Measurements from ENCODE around the gene WNT3A. TPM values are rescaled to one million over a fixed set of nuclear protein-coding genes. Genes with fewer than 3 reads are reported as not detected.

Gene WNT3A
- total RNA-seq, 2 experiments from 2014 or later = 0.08 to 0.14 TPM

- H3K4me3 ChIP-seq (ENCODE audit: low read length) = no peak overlapping the region
- no peak for ATAC-seq (ENCODE audit: poor library complexity)
- H3K27ac Mint-ChIP-seq = peak overlapping the region; percentile 4
- no peak overlapping the region for H3K27ac ChIP-seq (ENCODE audit: low read depth in 1 of 2, low read length in 2 of 2)
- no peaks in the 10 kb centered on the region for H3K36me3 ChIP-seq (ENCODE audit: insufficient read depth, low read length)
- H3K9me3 ChIP-seq (ENCODE audit: control insufficient read depth in 1 of 2, insufficient read depth in 1 of 2, low read length in 2 of 2) = peaks cover 4 to 50% of the 10 kb centered on the region in 2 experiments
- peaks cover 54% of the 10 kb centered on the region for H3K27me3 Mint-ChIP-seq
- peaks cover 41 to 50% of the 10 kb centered on the region in 2 experiments for H3K27me3 ChIP-seq (ENCODE audit: control insufficient read depth in 1 of 2, insufficient read depth in 2 of 2, low read length in 2 of 2)
- DNase-seq = peak in 1 of 14 experiments; percentile 31
- intact Hi-C loops (cut with DNase I, micrococcal nuclease) = loop anchor here in 1 of 2 experiments (2.0 kb wide), 1 partner anchor 44 kb away; the partner anchor contains the start of gene C1orf35
- H3K9me3 Mint-ChIP-seq = peaks cover 2% of the 10 kb centered on the region
- POLR2A ChIA-PET = interaction anchor here (1.9 to 2.2 kb wide), 2 partner anchors 24 kb away, joined by 8 to 11 read pairs; partner anchors contain the start of gene ARF1
- H3K36me3 Mint-ChIP-seq (ENCODE audit: low read depth) = no peaks in the 10 kb centered on the region
- TF ChIP-seq, protein P1, sequence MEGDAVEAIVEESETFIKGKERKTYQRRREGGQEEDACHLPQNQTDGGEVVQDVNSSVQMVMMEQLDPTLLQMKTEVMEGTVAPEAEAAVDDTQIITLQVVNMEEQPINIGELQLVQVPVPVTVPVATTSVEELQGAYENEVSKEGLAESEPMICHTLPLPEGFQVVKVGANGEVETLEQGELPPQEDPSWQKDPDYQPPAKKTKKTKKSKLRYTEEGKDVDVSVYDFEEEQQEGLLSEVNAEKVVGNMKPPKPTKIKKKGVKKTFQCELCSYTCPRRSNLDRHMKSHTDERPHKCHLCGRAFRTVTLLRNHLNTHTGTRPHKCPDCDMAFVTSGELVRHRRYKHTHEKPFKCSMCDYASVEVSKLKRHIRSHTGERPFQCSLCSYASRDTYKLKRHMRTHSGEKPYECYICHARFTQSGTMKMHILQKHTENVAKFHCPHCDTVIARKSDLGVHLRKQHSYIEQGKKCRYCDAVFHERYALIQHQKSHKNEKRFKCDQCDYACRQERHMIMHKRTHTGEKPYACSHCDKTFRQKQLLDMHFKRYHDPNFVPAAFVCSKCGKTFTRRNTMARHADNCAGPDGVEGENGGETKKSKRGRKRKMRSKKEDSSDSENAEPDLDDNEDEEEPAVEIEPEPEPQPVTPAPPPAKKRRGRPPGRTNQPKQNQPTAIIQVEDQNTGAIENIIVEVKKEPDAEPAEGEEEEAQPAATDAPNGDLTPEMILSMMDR (IDR thresholded peaks at IDR 0.05) = no peak
- peaks cover 27% of the 10 kb centered on the region for H3K4me1 ChIP-seq (ENCODE audit: insufficient read depth, low read length)
- H3K4me3 Mint-ChIP-seq = no peak overlapping the region
- CTCF ChIA-PET = no interaction called here
- peaks cover 6% of the 10 kb centered on the region for H3K4me1 Mint-ChIP-seq (ENCODE audit: low read depth)
Measured at GRCh38 chr1:228058172-228058948, 51.6 kb downstream of the WNT3A start.

GRCh38 chr1:228058949-228059633 is 52.3 kb downstream of the WNT3A start:
- Mint-ChIP-seq H3K9me3 (no peaks in the 10 kb centered on the region), H3K27me3 (peaks cover 51% of the 10 kb centered on the region), H3K36me3 (ENCODE audit: low read depth) (no peaks in the 10 kb centered on the region), H3K27ac (peak overlapping the region; percentile 62), H3K4me1 (ENCODE audit: low read depth) (peaks cover 6% of the 10 kb centered on the region), H3K4me3 (peak overlapping the region; percentile 74)
- Histone ChIP-seq H3K4me3 (ENCODE audit: low read length) (peak overlapping the region; percentile 49), H3K4me1 (ENCODE audit: insufficient read depth, low read length) (peaks cover 27% of the 10 kb centered on the region), H3K9me3 (ENCODE audit: control insufficient read depth in 1 of 2, insufficient read depth in 1 of 2, low read length in 2 of 2) (peaks cover 0 to 56% of the 10 kb centered on the region in 2 experiments), H3K36me3 (ENCODE audit: insufficient read depth, low read length) (no peaks in the 10 kb centered on the region), H3K27me3 (ENCODE audit: control insufficient read depth in 1 of 2, insufficient read depth in 2 of 2, low read length in 2 of 2) (peaks cover 37 to 52% of the 10 kb centered on the region in 2 experiments), H3K27ac (ENCODE audit: low read depth in 1 of 2, low read length in 2 of 2) (no peak overlapping the region)
- intact Hi-C loops (cut with DNase I, micrococcal nuclease) = loop anchor here in 1 of 2 experiments (2.0 kb wide), 1 partner anchor 44 kb away; the partner anchor contains the start of gene C1orf35
- CTCF ChIA-PET = no interaction called here
- POLR2A ChIA-PET = interaction anchor here (2.2 kb wide), 1 partner anchor 23 kb away, joined by 11 read pairs; the partner anchor contains the start of gene ARF1
- TF ChIP-seq, protein P1 (IDR thresholded peaks at IDR 0.05) = no peak
- peak in 12 of 14 experiments; percentile 14 to 92 (median 56) for DNase-seq
- peak; percentile 80 for ATAC-seq (ENCODE audit: poor library complexity)

GRCh38 chr1:228059634-228060457 is 53.0 kb downstream of the WNT3A start:
- TF ChIP-seq, protein P1 (IDR thresholded peaks at IDR 0.05) = no peak
- Mint-ChIP-seq H3K36me3 (ENCODE audit: low read depth) (no peaks in the 10 kb centered on the region), H3K27ac (peak overlapping the region; percentile 62), H3K4me1 (ENCODE audit: low read depth) (peaks cover 6% of the 10 kb centered on the region), H3K27me3 (peaks cover 51% of the 10 kb centered on the region), H3K9me3 (no peaks in the 10 kb centered on the region), H3K4me3 (peak overlapping the region; percentile 74)
- Histone ChIP-seq H3K9me3 (ENCODE audit: control insufficient read depth in 1 of 2, insufficient read depth in 1 of 2, low read length in 2 of 2) (peaks cover 0 to 50% of the 10 kb centered on the region in 2 experiments), H3K4me3 (ENCODE audit: low read length) (peak overlapping the region; percentile 49), H3K4me1 (ENCODE audit: insufficient read depth, low read length) (peaks cover 27% of the 10 kb centered on the region), H3K36me3 (ENCODE audit: insufficient read depth, low read length) (no peaks in the 10 kb centered on the region), H3K27ac (ENCODE audit: low read depth in 1 of 2, low read length in 2 of 2) (no peak overlapping the region), H3K27me3 (ENCODE audit: control insufficient read depth in 1 of 2, insufficient read depth in 2 of 2, low read length in 2 of 2) (peaks cover 40 to 58% of the 10 kb centered on the region in 2 experiments)
- DNase-seq (peak; percentile 30 to 83 (median 59)), ATAC-seq (ENCODE audit: poor library complexity) (peak; percentile 48)
- intact Hi-C loops (cut with DNase I, micrococcal nuclease) = loop anchor here in 1 of 2 experiments (2.0 kb wide), 1 partner anchor 43 kb away; the partner anchor contains the start of gene C1orf35
- CTCF ChIA-PET = no interaction called here
- POLR2A ChIA-PET = interaction anchor here (2.2 kb wide), 1 partner anchor 22 kb away, joined by 11 read pairs; the partner anchor contains the start of gene ARF1

Measured in CD4-positive, alpha-beta T cell (primary cell).